ENCODE data around the gene PDGFRB.

Gene PDGFRB

GRCh38 chr5:150067405-150067960, 88.2 kb downstream of the PDGFRB start:
- peaks cover 14% of the 10 kb centered on the region for H3K4me1 Mint-ChIP-seq (ENCODE audit: low read depth)
- H3K9me3 Mint-ChIP-seq = no peaks in the 10 kb centered on the region
- no peak overlapping the region for H3K4me3 Mint-ChIP-seq
- H3K27ac Mint-ChIP-seq = no peak overlapping the region
- no peaks in the 10 kb centered on the region for H3K36me3 Mint-ChIP-seq (ENCODE audit: low read depth)
- H3K27me3 Mint-ChIP-seq = peaks cover 3% of the 10 kb centered on the region
- no peak for DNase-seq

- H3K27me3 Mint-ChIP-seq = peaks cover 3% of the 10 kb centered on the region
- H3K27ac Mint-ChIP-seq = peak overlapping the region; percentile 71
- H3K9me3 Mint-ChIP-seq = no peaks in the 10 kb centered on the region
- DNase-seq = no peak
- H3K4me1 Mint-ChIP-seq (ENCODE audit: low read depth) = peaks cover 14% of the 10 kb centered on the region
- no peak overlapping the region for H3K4me3 Mint-ChIP-seq
- no peaks in the 10 kb centered on the region for H3K36me3 Mint-ChIP-seq (ENCODE audit: low read depth)
Observed at GRCh38 chr5:150066901-150067396, 88.7 kb downstream of the PDGFRB start.

GRCh38 chr5:150066436-150066835, 89.2 kb downstream of the PDGFRB start:
- H3K4me3 Mint-ChIP-seq = no peak overlapping the region
- H3K9me3 Mint-ChIP-seq = no peaks in the 10 kb centered on the region
- peak overlapping the region; percentile 71 for H3K27ac Mint-ChIP-seq
- no peaks in the 10 kb centered on the region for H3K36me3 Mint-ChIP-seq (ENCODE audit: low read depth)
- peaks cover 3% of the 10 kb centered on the region for H3K27me3 Mint-ChIP-seq
- peaks cover 14% of the 10 kb centered on the region for H3K4me1 Mint-ChIP-seq (ENCODE audit: low read depth)
- DNase-seq = no peak

- H3K36me3 Mint-ChIP-seq (ENCODE audit: low read depth) = no peaks in the 10 kb centered on the region
Observed at GRCh38 chr5:150065886-150066285, 89.8 kb downstream of the PDGFRB start.

GRCh38 chr5:150065346-150065745, 90.3 kb downstream of the PDGFRB start:
- no peaks in the 10 kb centered on the region for H3K36me3 Mint-ChIP-seq (ENCODE audit: low read depth)
- H3K27ac Mint-ChIP-seq = no peak overlapping the region

More at GRCh38 chr5:150065886-150066285, 89.8 kb downstream of the PDGFRB start:
- H3K27me3 Mint-ChIP-seq = peaks cover 3% of the 10 kb centered on the region
- no peak overlapping the region for H3K27ac Mint-ChIP-seq
- DNase-seq = no peak
- H3K9me3 Mint-ChIP-seq = no peaks in the 10 kb centered on the region
- peaks cover 14% of the 10 kb centered on the region for H3K4me1 Mint-ChIP-seq (ENCODE audit: low read depth)
- H3K4me3 Mint-ChIP-seq = no peak overlapping the region

GRCh38 chr5:150064681-150065220, 90.9 kb downstream of the PDGFRB start:
- Mint-ChIP-seq H3K9me3 (no peaks in the 10 kb centered on the region), H3K27me3 (peaks cover 3% of the 10 kb centered on the region), H3K27ac (no peak overlapping the region), H3K4me3 (no peak overlapping the region), H3K36me3 (ENCODE audit: low read depth) (no peaks in the 10 kb centered on the region), H3K4me1 (ENCODE audit: low read depth) (peaks cover 14% of the 10 kb centered on the region)
- DNase-seq = no peak

More at GRCh38 chr5:150065346-150065745, 90.3 kb downstream of the PDGFRB start:
- Mint-ChIP-seq H3K27me3 (peaks cover 3% of the 10 kb centered on the region), H3K9me3 (no peaks in the 10 kb centered on the region), H3K4me1 (ENCODE audit: low read depth) (peaks cover 14% of the 10 kb centered on the region), H3K4me3 (no peak overlapping the region)
- DNase-seq = no peak
